Aorta (tissue), 5 donors: ENCODE measurements around the gene MYL11. TPM values are rescaled to one million over a fixed set of nuclear protein-coding genes. Genes with fewer than 3 reads are reported as not detected.
A peak's percentile ranks its signal among the peaks of the same experiment; 100 is the strongest.
"Not testable (repeated sequence)": the region's sequence is repeated elsewhere in the genome, so short reads cannot be mapped to it uniquely, and the experiment has no call there.

Experiments
- ATAC-seq: fragments of 200-7000 bp; cut with Tn5 transposase; one replicate; pipeline ENCODE4 v1.9.1; 2022; ENCODE audit warnings: moderate library complexity; ENCODE audit not compliant: low FRiP score
- DNase-seq, 2 donors: peaks; one replicate each; pipeline ENCODE4 v3.0.0-alpha.2; 2020
- H3K27ac ChIP-seq, 2 donors: one replicate each; pipeline ENCODE4 v1.5.1; 2013; ENCODE audit warnings: low read length in 2 of 2, mild to moderate bottlenecking in 2 of 2, moderate library complexity in 2 of 2, control low read depth in 1 of 2, inconsistent platforms in 1 of 2, low read depth in 1 of 2
- H3K27me3 ChIP-seq, 2 donors: one replicate each; pipeline ENCODE4 v1.6.1; 2013; ENCODE audit warnings: control low read depth in 1 of 2, low read length in 1 of 2, mild to moderate bottlenecking in 1 of 2, moderate library complexity in 1 of 2; ENCODE audit not compliant: insufficient read depth in 2 of 2, control insufficient read depth in 1 of 2
- H3K36me3 ChIP-seq, 2 donors: one replicate each; pipeline ENCODE4 v1.6.1; 2013; ENCODE audit warnings: control low read depth in 1 of 2, low read length in 1 of 2, mild to moderate bottlenecking in 1 of 2; ENCODE audit not compliant: insufficient read depth in 2 of 2, control insufficient read depth in 1 of 2
- H3K4me1 ChIP-seq, 2 donors: one replicate each; pipeline ENCODE4 v1.6.1; 2013; ENCODE audit warnings: low read length in 2 of 2, control low read depth in 1 of 2, mild to moderate bottlenecking in 1 of 2, moderate library complexity in 1 of 2; ENCODE audit not compliant: insufficient read depth in 2 of 2, control insufficient read depth in 1 of 2
- H3K4me3 ChIP-seq, 2 donors: one replicate each; pipeline ENCODE4 v1.5.1; 2013; ENCODE audit warnings: low read length in 2 of 2, control low read depth in 1 of 2, mild to moderate bottlenecking in 1 of 2
- H3K9me3 ChIP-seq: one replicate; pipeline ENCODE4 v1.6.1; 2013; ENCODE audit warnings: mild to moderate bottlenecking, low read length; ENCODE audit not compliant: control insufficient read depth
- WGBS, 2 donors: extraction: QIAGEN DNeasy Blood & Tissue Kit; methylation state at CpG; one replicate each; pipeline ENCODE4 v1.1.7; 2013; 5-methylcytosine and 5-hydroxymethylcytosine counted together
- intact Hi-C, 2 donors: fragments of 100-400 bp; cut with DNase I; formaldehyde crosslinking; loops; one replicate each; pipeline versions ENCODE4 v1.14.2 to v1.15.0; 2022
- polyA plus RNA-seq, 2 donors: library from polyadenylated mRNA; stranded (reverse); fragments of 200-250 nt; gene quantifications; one replicate each; pipeline ENCODE4 v1.2.3, GENCODE V29; 2013
- total RNA-seq, 2 donors: library from RNA; stranded (reverse); fragmentation: NEBNext Ultra II Directional; extraction: Animal tissue kit (Norgen Biotek cat#: 25700); gene quantifications; one replicate each; pipeline ENCODE4 v1.2.1, GENCODE V29; 2021
- donor health status: healthy with polysubstance abuse.
- donor health status: Bipolar disorder and iron deficiency.
- donor health status: DM: no; HTN: no; CAD: no.
- donor health status: DM: no; HTN: no; CAD: no.
- donor health status: DM: yes; HTN: yes; CAD: no.

MYL11 gene
- total and polyA plus RNA-seq, 4 donors, result 0.26 TPM; not detected in 3

DNA sequence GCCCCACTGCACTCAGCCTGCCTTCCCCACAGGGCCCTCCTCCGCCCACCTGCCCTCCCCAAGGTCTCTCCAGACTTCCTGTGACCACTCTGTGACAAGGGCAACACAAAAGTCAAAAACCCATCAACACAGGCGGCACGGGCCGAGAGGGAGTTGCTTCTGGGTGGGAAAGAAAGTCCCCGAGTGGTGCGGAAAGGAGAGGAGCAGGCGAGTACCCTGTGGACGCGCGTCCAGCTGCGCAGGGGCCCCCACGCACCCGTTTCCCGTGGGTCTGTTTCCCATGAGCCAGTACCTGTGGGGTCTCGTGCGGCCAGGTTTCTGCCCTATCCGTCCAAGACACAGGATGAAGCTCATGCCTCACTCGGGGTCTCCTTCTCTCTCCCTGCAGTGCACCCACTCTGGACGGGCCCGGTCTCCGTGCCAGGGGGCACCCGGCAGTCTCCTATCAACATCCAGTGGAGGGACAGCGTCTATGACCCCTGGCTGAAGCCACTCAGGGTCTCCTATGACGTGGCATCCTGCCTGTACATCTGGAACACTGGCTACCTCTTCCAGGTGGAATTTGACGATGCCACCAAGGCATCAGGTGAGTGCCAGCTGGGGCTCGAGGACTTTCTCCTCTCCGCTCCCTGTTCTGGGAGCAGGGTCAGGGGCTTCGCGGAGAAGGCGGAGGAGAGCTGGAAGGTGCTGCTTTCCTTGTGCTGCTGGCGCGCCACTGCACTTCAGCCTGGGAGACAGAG lies 31.7 kb upstream of the MYL11 start:
- intact Hi-C loops, result no loop called here
- no peak overlapping the region for H3K4me3 ChIP-seq
- WGBS, 2 donors, result 90 to 93% methylated on average over 32 of the region's 32 CpGs
- DNase-seq (peak in 1 of 2 donors; percentile 66), ATAC-seq (no peak)
- no peaks in the 10 kb centered on the region for H3K36me3 ChIP-seq
- H3K27me3 ChIP-seq, result no peaks in the 10 kb centered on the region
- no peaks in the 10 kb centered on the region for H3K4me1 ChIP-seq
- no peak overlapping the region for H3K27ac ChIP-seq
- no peaks in the 10 kb centered on the region for H3K9me3 ChIP-seq

DNA sequence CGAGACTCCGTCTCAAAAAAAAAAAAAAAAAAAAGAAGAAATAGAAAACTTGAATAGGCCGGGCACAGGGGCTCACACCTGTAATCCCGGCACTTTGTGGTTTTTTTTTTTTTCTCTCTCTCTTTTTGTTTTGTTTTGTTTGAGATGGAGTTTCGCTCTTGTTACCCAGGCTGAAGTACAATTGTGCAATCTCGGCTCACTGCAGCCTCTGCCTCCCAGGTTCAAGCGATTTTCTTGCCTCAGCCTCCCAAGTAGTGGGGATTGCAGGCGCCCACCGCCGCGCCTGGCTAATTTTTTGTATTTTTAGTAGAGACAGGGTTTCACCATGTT lies 31.1 kb upstream of the MYL11 start:
- DNase-seq, result peak in 1 of 2 donors; percentile 31
- 94% methylated on average over 11 of the region's 11 CpGs for WGBS, 2 donors
- H3K36me3 ChIP-seq, H3K27me3 ChIP-seq, H3K9me3 ChIP-seq, H3K4me1 ChIP-seq, H3K27ac ChIP-seq, ATAC-seq, H3K4me3 ChIP-seq, intact Hi-C loops: not testable (repeated sequence)

DNA sequence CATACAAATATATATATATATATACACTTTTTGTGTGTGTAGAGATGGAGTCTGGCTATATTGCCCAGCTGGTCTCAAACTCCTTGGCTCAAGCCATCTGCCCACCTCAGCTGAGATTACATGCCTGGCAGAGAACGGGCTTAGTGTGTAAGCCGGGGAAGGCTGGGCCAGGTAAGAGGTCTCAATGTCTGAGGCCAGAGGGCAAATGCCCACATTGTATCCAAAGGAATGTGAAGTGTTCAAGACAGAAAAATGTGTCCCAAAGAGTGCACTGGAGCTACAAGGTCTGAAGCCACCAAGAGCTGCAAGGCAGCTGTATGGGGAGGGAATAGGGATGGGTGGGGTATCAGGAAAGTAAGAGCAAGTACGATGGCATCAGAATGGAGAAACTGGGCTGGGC lies 28.3 kb upstream of the MYL11 start:
- Histone ChIP-seq H3K36me3 (peaks cover 0 to 2% of the 10 kb centered on the region in 2 donors), H3K9me3 (no peaks in the 10 kb centered on the region), H3K27ac (no peak overlapping the region), H3K4me3 (no peak overlapping the region), H3K4me1 (no peaks in the 10 kb centered on the region), H3K27me3 (no peaks in the 10 kb centered on the region)
- DNase-seq (no peak), ATAC-seq (no peak)
- intact Hi-C loops, result no loop called here
- 96 to 98% methylated on average over 3 of the region's 3 CpGs for WGBS, 2 donors

DNA sequence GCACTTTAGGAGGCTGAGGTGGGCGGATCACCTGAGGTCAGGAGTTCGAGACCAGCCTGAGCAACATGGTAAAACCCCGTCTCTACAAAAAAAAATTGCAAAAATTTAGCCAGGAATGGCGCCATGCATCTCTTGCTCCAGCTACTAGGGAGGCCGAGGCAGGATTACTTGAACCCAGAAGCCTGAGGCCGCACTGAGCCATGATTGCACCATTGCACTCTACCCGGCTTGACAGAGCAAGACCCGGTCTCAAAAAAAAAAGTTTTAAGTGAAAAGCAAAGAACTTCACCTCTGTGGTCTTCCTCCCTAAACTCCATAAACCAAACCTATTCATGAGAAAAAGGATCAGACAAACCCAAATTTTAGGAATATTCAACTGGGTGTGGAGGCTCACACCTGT lies 26.5 kb upstream of the MYL11 start:
- no peak for ATAC-seq

DNA sequence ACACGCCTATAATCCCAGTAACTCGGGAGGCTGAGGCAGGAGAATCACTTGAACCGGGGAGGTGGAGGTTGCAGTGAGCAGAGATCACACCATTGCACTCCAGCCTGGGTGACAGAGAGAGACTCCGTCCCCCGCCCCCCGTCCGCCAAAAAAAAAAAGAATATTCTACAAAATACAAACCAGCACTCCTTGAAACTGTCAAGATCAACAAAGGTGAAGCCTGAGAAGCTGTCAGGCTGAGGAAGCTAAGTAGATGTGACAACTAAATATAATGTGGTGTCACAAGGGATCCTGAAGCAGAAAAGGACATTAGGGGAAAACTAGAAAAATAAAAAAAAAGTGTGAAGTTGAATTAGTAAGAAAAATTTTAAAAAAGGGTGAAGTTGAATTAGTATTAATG lies 25.7 kb upstream of the MYL11 start:
- Histone ChIP-seq H3K27ac (no peak overlapping the region), H3K36me3 (peaks cover 0 to 2% of the 10 kb centered on the region in 2 donors), H3K9me3 (no peaks in the 10 kb centered on the region), H3K27me3 (no peaks in the 10 kb centered on the region), H3K4me3 (no peak overlapping the region), H3K4me1 (no peaks in the 10 kb centered on the region)
- 90 to 91% methylated on average over 7 of the region's 7 CpGs for WGBS, 2 donors
- DNase-seq (no peak), ATAC-seq (no peak)
- intact Hi-C loops, result no loop called here

More for the DNA sequence above, 26.5 kb upstream of the MYL11 start:
- Histone ChIP-seq H3K9me3 (no peaks in the 10 kb centered on the region), H3K36me3 (peaks cover 0 to 2% of the 10 kb centered on the region in 2 donors), H3K4me3 (no peak overlapping the region), H3K4me1 (no peaks in the 10 kb centered on the region), H3K27ac (no peak overlapping the region), H3K27me3 (no peaks in the 10 kb centered on the region)
- intact Hi-C loops, result no loop called here
- DNase-seq, result no peak
- WGBS, 2 donors, result 92 to 94% methylated on average over 8 of the region's 8 CpGs

DNA sequence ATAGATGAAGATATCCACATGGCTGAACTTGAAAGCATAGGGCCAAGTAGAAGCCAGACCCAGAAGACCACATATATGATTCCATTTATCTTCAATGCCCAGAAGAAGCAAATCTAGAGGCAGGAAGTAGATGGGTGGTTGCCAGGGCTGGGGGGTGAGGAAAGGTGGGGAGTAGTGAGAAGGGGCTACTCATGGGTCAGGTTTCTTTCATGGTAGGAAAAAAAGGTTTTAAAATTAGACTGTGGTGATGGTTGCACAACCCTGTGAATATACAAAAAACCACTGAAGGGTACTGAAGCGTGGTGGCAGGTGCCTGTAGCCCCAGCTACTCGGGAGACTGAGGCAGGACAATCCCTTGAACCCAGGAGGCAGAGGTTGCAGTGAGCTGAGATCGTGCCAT lies 24.9 kb upstream of the MYL11 start:
- intact Hi-C loops, result no loop called here
- no peak for DNase-seq
- peaks cover 0 to 2% of the 10 kb centered on the region in 2 donors for H3K36me3 ChIP-seq

DNA sequence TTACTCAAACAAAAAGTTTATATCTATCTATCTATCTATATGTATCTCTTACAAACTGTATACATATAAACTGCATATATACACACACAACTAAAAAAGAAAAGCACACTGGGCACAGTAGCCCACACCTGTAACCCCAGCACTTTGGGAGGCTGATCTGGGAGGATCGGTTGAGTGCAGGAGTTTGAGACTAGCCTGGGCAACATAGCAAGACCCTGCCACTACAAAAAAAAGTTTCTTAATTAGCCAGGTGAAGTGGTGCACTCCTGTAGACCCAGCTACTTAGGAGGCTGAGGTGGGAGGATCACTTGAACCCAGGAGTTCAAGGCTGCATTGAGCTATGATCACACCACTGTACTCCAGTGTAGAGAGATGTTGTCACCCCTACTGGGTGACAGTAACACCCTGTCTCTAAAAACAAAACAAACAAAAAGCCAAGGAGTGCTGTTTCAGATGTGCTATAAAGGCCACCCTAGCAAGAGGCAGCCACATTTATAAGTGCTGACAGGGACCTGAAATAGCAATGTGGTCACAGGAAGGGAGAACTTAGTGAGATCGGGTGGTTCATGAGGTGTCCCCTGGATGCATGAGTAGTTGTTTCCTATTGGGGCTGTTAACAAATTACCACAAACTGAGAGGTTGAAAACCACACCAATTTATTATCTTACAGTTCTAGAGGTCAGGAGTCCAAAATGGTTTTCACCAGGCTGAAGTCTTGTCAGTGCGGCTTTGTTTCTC lies 24.3 kb upstream of the MYL11 start:
- 83% methylated on average over 3 of the region's 3 CpGs for WGBS, 2 donors
- DNase-seq (no peak), ATAC-seq (no peak)
- intact Hi-C loops, result no loop called here
- Histone ChIP-seq H3K27ac (no peak overlapping the region), H3K9me3 (no peaks in the 10 kb centered on the region), H3K4me1 (no peaks in the 10 kb centered on the region), H3K36me3 (peaks cover 0 to 2% of the 10 kb centered on the region in 2 donors), H3K4me3 (no peak overlapping the region), H3K27me3 (no peaks in the 10 kb centered on the region)

More for the DNA sequence above, 24.9 kb upstream of the MYL11 start:
- 87 to 89% methylated on average over 3 of the region's 3 CpGs for WGBS, 2 donors
- Histone ChIP-seq H3K27ac (no peak overlapping the region), H3K9me3 (no peaks in the 10 kb centered on the region), H3K4me3 (no peak overlapping the region), H3K27me3 (no peaks in the 10 kb centered on the region), H3K4me1 (no peaks in the 10 kb centered on the region)
- ATAC-seq, result no peak

DNA sequence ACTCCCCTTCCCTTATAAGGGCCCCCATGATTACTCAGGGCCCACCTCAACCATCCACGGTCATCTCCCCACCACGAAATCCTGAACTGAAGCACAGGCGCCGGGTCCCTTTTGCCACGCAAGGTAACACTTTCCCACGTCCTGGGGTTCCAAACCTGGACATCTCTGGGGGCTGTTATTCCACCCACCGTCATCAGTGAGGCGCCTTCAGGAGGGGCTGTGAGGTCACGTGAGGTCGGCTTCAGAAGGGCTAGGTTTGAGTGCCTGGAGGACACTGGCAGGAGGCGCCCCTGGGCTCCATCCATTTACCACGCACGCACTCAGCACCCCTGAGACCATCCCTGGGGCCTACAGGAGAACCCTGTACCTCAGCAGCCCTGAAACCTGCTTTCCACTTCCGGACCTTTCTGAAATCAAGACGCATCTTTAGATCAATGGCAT lies 23.6 kb upstream of the MYL11 start:
- 88 to 90% methylated on average over 15 of the region's 15 CpGs for WGBS, 2 donors
- Histone ChIP-seq H3K9me3 (no peaks in the 10 kb centered on the region), H3K4me3 (no peak overlapping the region), H3K36me3 (peaks cover 0 to 2% of the 10 kb centered on the region in 2 donors), H3K4me1 (no peaks in the 10 kb centered on the region), H3K27me3 (no peaks in the 10 kb centered on the region), H3K27ac (no peak overlapping the region)
- DNase-seq, result peak in 1 of 2 donors; percentile 69
- intact Hi-C loops, result no loop called here
- ATAC-seq, result no peak
